ENCODE results near the gene SCN8A.

GRCh38 chr12:51749206-51749985, 158.4 kb downstream of the SCN8A start:
- TF ChIP-seq EP300 (IDR thresholded peaks at IDR 0.05) (no peak), CTCF (IDR thresholded peaks at IDR 0.05) (no peak), POLR2AphosphoS5 (IDR thresholded peaks at IDR 0.05) (no peak), POLR2A (IDR thresholded peaks at IDR 0.05) (no peak)
